Measurements from ENCODE around the gene HLA-DRA. TPM values are rescaled to one million over a fixed set of nuclear protein-coding genes. Genes with fewer than 3 reads are reported as not detected.

Gene HLA-DRA
- total and polyA plus RNA-seq, 9 of the 15 experiments (the other 6 are each of a cell fraction or from before 2014, with no cell fraction given) = 0.18 to 1.8 (median 0.41) TPM; not detected in 4

GRCh38 chr6:32483968-32484613, 44.4 kb downstream of the HLA-DRA start:
- WGBS (ENCODE audit: insufficient coverage, low coverage, missing lambda C conversion rate) = under 1% methylated on average over 26 of the region's 26 CpGs
- no peak overlapping the region for H3K4me3 ChIP-seq
- TF ChIP-seq ZNF239 (CRISPR knock-in tag; IDR thresholded peaks at IDR 0.05) (no peak), DLX4 (CRISPR knock-in tag; IDR thresholded peaks at IDR 0.05) (no peak), CC2D1A (IDR thresholded peaks at IDR 0.05) (no peak), PHF21A (IDR thresholded peaks at IDR 0.05; ENCODE audit: borderline replicate concordance, low read depth) (no peak), HDAC6 (IDR thresholded peaks at IDR 0.05; ENCODE audit: low read depth, low read length) (no peak), PYGO2 (tag; IDR thresholded peaks at IDR 0.05) (no peak), ETV6 (IDR thresholded peaks at IDR 0.05; ENCODE audit: borderline replicate concordance in 1 of 2, low read depth in 2 of 2, low read length in 1 of 2) (no peak), ETV6 (CRISPR knock-in tag; IDR thresholded peaks at IDR 0.05; ENCODE audit: borderline replicate concordance) (no peak), ELK1 (CRISPR knock-in tag; IDR thresholded peaks at IDR 0.05) (no peak), ZNF551 (CRISPR knock-in tag; IDR thresholded peaks at IDR 0.05) (no peak), RBFOX2 (IDR thresholded peaks at IDR 0.05; ENCODE audit: low read depth, low read length) (no peak), KDM5B (IDR thresholded peaks at IDR 0.05; ENCODE audit: insufficient replicate concordance, low read depth, low read length) (no peak), OTX1 (CRISPR knock-in tag; IDR thresholded peaks at IDR 0.05) (no peak), ZNF263 (CRISPR knock-in tag; IDR thresholded peaks at IDR 0.05; ENCODE audit: borderline replicate concordance) (no peak), XRCC3 (IDR thresholded peaks at IDR 0.05) (no peak), ZNF347 (CRISPR knock-in tag; IDR thresholded peaks at IDR 0.05; ENCODE audit: low read depth) (no peak), NFRKB (IDR thresholded peaks at IDR 0.05; ENCODE audit: low read depth) (no peak)
- peak in 1 of 4 experiments; percentile 5 for DNase-seq (ENCODE audit: extremely low read depth in 1 of 4, low spot score in 3 of 4)
- no peak overlapping the region for H3K9ac ChIP-seq (ENCODE audit: insufficient read depth in 1 of 2, low read depth in 2 of 2, low read length in 2 of 2)
- no peak for FAIRE-seq
- peaks cover 2 to 12% of the 10 kb centered on the region in 2 experiments; a peak in 2 of 5 replicates for H3K27me3 ChIP-seq (ENCODE audit: control insufficient read depth in 2 of 2, insufficient read depth in 2 of 2, low read length in 2 of 2)
- H4K20me1 ChIP-seq (replicated peaks; ENCODE audit: control insufficient read depth, insufficient read depth, low read length) = no peaks in the 10 kb centered on the region
- no peaks in the 10 kb centered on the region for H3K36me3 ChIP-seq (ENCODE audit: control insufficient read depth, insufficient read depth, low read length)
- CTCF ChIA-PET (ENCODE audit: low intra/inter-chr PET ratio) = no interaction called here
- no peak overlapping the region for H2AFZ ChIP-seq (ENCODE audit: low read depth, low read length)
- no peaks in the 10 kb centered on the region for H3K79me2 ChIP-seq (ENCODE audit: control insufficient read depth, insufficient read depth, low read length)
- peak; percentile 43; the same call in 1 of the 3 replicates for ATAC-seq
- no peaks in the 10 kb centered on the region for H3K9me1 ChIP-seq (ENCODE audit: control insufficient read depth, insufficient read depth, low read length)
- H3K9me3 ChIP-seq (replicated peaks; ENCODE audit: control insufficient read depth, insufficient read depth, low read depth, low read length) = no peaks in the 10 kb centered on the region
- intact Hi-C loops (cut with micrococcal nuclease) (loop anchor here (10.0 kb wide), 1 partner anchor 91 kb away; no protein-coding TSS in a partner anchor), in situ Hi-C loops (cut with MboI) (loop anchor here (5.0 kb wide), 1 partner anchor 83 kb away; no protein-coding TSS in a partner anchor)
- no peak overlapping the region for H3K4me2 ChIP-seq (ENCODE audit: insufficient read depth, low read length)
- peaks cover 0 to 5% of the 10 kb centered on the region in 2 experiments; a peak in 1 of 5 replicates for H3K4me1 ChIP-seq (replicated peaks in 1 of 2; ENCODE audit: control insufficient read depth in 2 of 2, insufficient read depth in 2 of 2, low read length in 2 of 2)
- POLR2A ChIA-PET = no interaction called here
- BruUV-seq (replicated peaks) = no TSS peak
- no peak overlapping the region for H3K27ac ChIP-seq (ENCODE audit: extremely low read depth, low read depth, low read length)
